ENCODE results near the gene F2.

- TF ChIP-seq CTCF (IDR thresholded peaks at IDR 0.05) (no peak), POLR2A (IDR thresholded peaks at IDR 0.05) (no peak)
Observed at GRCh38 chr11:46690702-46691101, 28.3 kb upstream of the F2 start.
